ENCODE data around the gene C1orf232. TPM values are rescaled to one million over a fixed set of nuclear protein-coding genes. Genes with fewer than 3 reads are reported as not detected.

The C1orf232 gene
- total and polyA plus RNA-seq, 2 donors (not counting 1 experiment from before 2014, with no cell fraction given) = not detected

- DNase-seq = no peak
- CTCF ChIA-PET = interaction anchor here (1.1 kb wide), 1 partner anchor 220 kb away, joined by 3 read pairs; no protein-coding TSS in a partner anchor
- ATAC-seq (ENCODE audit: low read depth) = no peak
These were observed 28.5 kb upstream of the C1orf232 start for GRCh38 chr1:26197301-26197700.

GRCh38 chr1:26195805-26196204 is 27.0 kb upstream of the C1orf232 start:
- Histone ChIP-seq H3K27ac (ENCODE audit: low read length in 2 of 2) (no peak overlapping the region), H3K4me2 (replicated peaks; ENCODE audit: low read depth, low read length, poor library complexity, severe bottlenecking) (no peak overlapping the region), H3K4me1 (ENCODE audit: control insufficient read depth in 2 of 2, insufficient read depth in 2 of 2, low read length in 2 of 2) (no peaks in the 10 kb centered on the region), H3K4me3 (ENCODE audit: control extremely low read depth in 1 of 5, extremely low read depth in 1 of 5, insufficient read depth in 1 of 5, low read depth in 2 of 5, low read length in 4 of 5) (no peak overlapping the region), H3K27me3 (replicated peaks in 1 of 4; ENCODE audit: control extremely low read depth in 1 of 4, control insufficient read depth in 3 of 4, insufficient read depth in 4 of 4, low read length in 3 of 4) (peaks cover 0 to 13% (median 4%) of the 10 kb centered on the region in 4 experiments), H3K9me3 (ENCODE audit: control extremely low read depth in 1 of 3, control insufficient read depth in 2 of 3, insufficient read depth in 1 of 3, low read length in 2 of 3) (no peaks in the 10 kb centered on the region), H3K79me2 (ENCODE audit: control insufficient read depth, insufficient read depth, low read length) (no peaks in the 10 kb centered on the region), H2AFZ (ENCODE audit: insufficient read depth, low read depth, low read length, poor library complexity, severe bottlenecking) (no peak overlapping the region), H3K9ac (ENCODE audit: low read length) (no peak overlapping the region), H4K20me1 (ENCODE audit: control insufficient read depth, insufficient read depth, low read length, poor library complexity, severe bottlenecking) (no peaks in the 10 kb centered on the region), H3K36me3 (replicated peaks in 1 of 2; ENCODE audit: control extremely low read depth in 1 of 2, control insufficient read depth in 1 of 2, extremely low read depth in 1 of 2, insufficient read depth in 2 of 2, low read length in 1 of 2) (no peaks in the 10 kb centered on the region)
- CTCF ChIA-PET = no interaction called here
- ATAC-seq (ENCODE audit: low read depth) = no peak
- no peak overlapping the region for H3K4me3 Mint-ChIP-seq
- TF ChIP-seq CTCF (IDR thresholded peaks at IDR 0.05) (no peak), EZH2 (IDR thresholded peaks at IDR 0.05; ENCODE audit: borderline replicate concordance, insufficient read depth, low read depth, low read length, poor library complexity, severe bottlenecking) (no peak)
- intact Hi-C loops (cut with micrococcal nuclease) = no loop called here
- H3K4me1 Mint-ChIP-seq = no peaks in the 10 kb centered on the region
- POLR2A ChIA-PET = no interaction called here
- peaks cover 9% of the 10 kb centered on the region for H3K27me3 Mint-ChIP-seq
- H3K27ac Mint-ChIP-seq = no peak overlapping the region
- no peak for DNase-seq
- WGBS (ENCODE audit: insufficient coverage) = no CpG with 5 or more reads among the region's 3 CpGs
- H3K9me3 Mint-ChIP-seq (ENCODE audit: insufficient read depth) = no peaks in the 10 kb centered on the region

More at GRCh38 chr1:26197301-26197700, 28.5 kb upstream of the C1orf232 start:
- intact Hi-C loops (cut with micrococcal nuclease) = no loop called here
- Histone ChIP-seq H4K20me1 (ENCODE audit: control insufficient read depth, insufficient read depth, low read length, poor library complexity, severe bottlenecking) (no peaks in the 10 kb centered on the region), H3K27me3 (replicated peaks in 1 of 4; ENCODE audit: control extremely low read depth in 1 of 4, control insufficient read depth in 3 of 4, insufficient read depth in 4 of 4, low read length in 3 of 4) (peaks cover 0 to 13% (median 4%) of the 10 kb centered on the region in 4 experiments), H3K4me2 (replicated peaks; ENCODE audit: low read depth, low read length, poor library complexity, severe bottlenecking) (no peak overlapping the region), H3K4me3 (ENCODE audit: control extremely low read depth in 1 of 5, extremely low read depth in 1 of 5, insufficient read depth in 1 of 5, low read depth in 2 of 5, low read length in 4 of 5) (no peak overlapping the region), H3K27ac (ENCODE audit: low read length in 2 of 2) (no peak overlapping the region), H2AFZ (ENCODE audit: insufficient read depth, low read depth, low read length, poor library complexity, severe bottlenecking) (no peak overlapping the region), H3K79me2 (ENCODE audit: control insufficient read depth, insufficient read depth, low read length) (no peaks in the 10 kb centered on the region), H3K36me3 (replicated peaks in 1 of 2; ENCODE audit: control extremely low read depth in 1 of 2, control insufficient read depth in 1 of 2, extremely low read depth in 1 of 2, insufficient read depth in 2 of 2, low read length in 1 of 2) (no peaks in the 10 kb centered on the region), H3K9me3 (ENCODE audit: control extremely low read depth in 1 of 3, control insufficient read depth in 2 of 3, insufficient read depth in 1 of 3, low read length in 2 of 3) (no peaks in the 10 kb centered on the region), H3K9ac (ENCODE audit: low read length) (no peak overlapping the region), H3K4me1 (ENCODE audit: control insufficient read depth in 2 of 2, insufficient read depth in 2 of 2, low read length in 2 of 2) (no peaks in the 10 kb centered on the region)
- Mint-ChIP-seq H3K4me3 (no peak overlapping the region), H3K27ac (no peak overlapping the region), H3K9me3 (ENCODE audit: insufficient read depth) (no peaks in the 10 kb centered on the region), H3K27me3 (peaks cover 9% of the 10 kb centered on the region), H3K4me1 (no peaks in the 10 kb centered on the region)
- TF ChIP-seq CTCF (IDR thresholded peaks at IDR 0.05) (no peak), EZH2 (IDR thresholded peaks at IDR 0.05; ENCODE audit: borderline replicate concordance, insufficient read depth, low read depth, low read length, poor library complexity, severe bottlenecking) (no peak)
- 94% methylated on average over 2 of the region's 3 CpGs for WGBS (ENCODE audit: insufficient coverage)
- POLR2A ChIA-PET = no interaction called here

Data from B cell (primary cell).